ENCODE measurements around the gene CTDP1.

The CTDP1 gene

GRCh38 chr18:79644006-79644665 is 35.5 kb upstream of the CTDP1 start:
- peak; percentile 42 for DNase-seq (ENCODE audit: low read depth, low spot score)

DNA sequence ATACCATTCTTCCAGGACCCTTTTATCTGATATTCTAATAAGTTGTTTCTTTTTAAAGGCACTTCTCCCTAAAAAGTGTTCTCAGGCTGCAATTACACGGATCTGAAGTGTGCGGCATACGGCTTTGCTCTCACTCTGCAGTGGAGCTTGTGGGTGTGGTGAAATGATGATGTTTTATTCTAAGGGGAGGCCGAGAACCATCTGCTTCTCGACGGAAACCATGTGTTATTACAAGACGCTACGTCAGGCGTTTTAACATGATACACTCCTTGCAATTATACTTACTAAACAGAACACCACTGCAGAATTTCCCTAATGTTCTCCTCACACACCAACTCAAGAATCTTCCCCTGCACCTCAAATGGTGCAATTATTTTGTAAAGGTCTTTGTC is 34.9 kb upstream of the CTDP1 start:
- DNase-seq (ENCODE audit: low read depth, low spot score): no peak

GRCh38 chr18:79645291-79645983 is 34.2 kb upstream of the CTDP1 start:
- no peak for DNase-seq (ENCODE audit: low read depth, low spot score)

GRCh38 chr18:79647307-79647706 is 32.3 kb upstream of the CTDP1 start:
- DNase-seq (ENCODE audit: low read depth, low spot score): no peak

- DNase-seq (ENCODE audit: low read depth, low spot score): no peak
Observed at GRCh38 chr18:79650959-79651358, 28.6 kb upstream of the CTDP1 start.

- no peak for DNase-seq (ENCODE audit: low read depth, low spot score)
Observed at GRCh38 chr18:79657342-79657996, 22.1 kb upstream of the CTDP1 start.

- DNase-seq (ENCODE audit: low read depth, low spot score): no peak
Observed at GRCh38 chr18:79658366-79658765, 21.2 kb upstream of the CTDP1 start.

- no peak for DNase-seq (ENCODE audit: low read depth, low spot score)
Observed at GRCh38 chr18:79659733-79660132, 19.9 kb upstream of the CTDP1 start.

DNA sequence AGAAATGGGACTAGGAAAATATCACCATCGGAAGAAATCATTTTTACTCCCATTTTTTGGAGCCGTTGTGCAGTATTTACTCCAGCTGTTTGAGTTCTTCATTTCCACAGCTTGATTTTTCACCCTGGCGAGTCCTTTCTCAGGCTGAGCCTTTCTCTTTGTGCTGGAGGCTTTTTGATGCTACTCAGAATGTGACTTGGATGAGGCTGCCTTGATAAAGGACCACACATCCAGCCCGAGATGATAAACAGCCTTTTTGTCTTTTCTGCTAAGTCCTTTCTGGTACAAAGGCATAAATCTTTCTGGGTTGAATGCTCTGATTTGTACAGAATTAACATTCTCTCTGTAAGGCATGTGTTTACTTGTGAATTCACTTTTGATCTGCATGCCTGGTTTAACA is 17.6 kb upstream of the CTDP1 start:
- DNase-seq (ENCODE audit: low read depth, low spot score): no peak

DNA sequence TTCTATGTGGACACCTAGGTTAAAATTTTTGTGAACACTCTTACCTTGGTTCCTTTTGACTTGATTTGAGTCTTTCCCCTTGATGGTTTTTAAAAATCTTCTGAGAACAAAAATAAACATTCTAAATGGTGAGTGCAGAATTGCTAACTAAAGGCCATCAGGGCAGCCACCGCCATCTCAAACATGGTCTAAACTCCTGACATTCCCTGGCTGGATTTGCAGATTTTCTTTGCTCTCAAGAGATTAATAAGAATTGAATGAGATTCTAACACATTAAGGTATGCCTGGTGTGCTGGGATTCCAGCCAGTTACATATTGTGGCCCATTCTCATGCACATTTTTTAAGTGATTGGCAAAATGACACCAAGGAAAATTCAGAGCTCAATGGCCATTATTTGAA is 17.2 kb upstream of the CTDP1 start:
- no peak for DNase-seq (ENCODE audit: low read depth, low spot score)

DNA sequence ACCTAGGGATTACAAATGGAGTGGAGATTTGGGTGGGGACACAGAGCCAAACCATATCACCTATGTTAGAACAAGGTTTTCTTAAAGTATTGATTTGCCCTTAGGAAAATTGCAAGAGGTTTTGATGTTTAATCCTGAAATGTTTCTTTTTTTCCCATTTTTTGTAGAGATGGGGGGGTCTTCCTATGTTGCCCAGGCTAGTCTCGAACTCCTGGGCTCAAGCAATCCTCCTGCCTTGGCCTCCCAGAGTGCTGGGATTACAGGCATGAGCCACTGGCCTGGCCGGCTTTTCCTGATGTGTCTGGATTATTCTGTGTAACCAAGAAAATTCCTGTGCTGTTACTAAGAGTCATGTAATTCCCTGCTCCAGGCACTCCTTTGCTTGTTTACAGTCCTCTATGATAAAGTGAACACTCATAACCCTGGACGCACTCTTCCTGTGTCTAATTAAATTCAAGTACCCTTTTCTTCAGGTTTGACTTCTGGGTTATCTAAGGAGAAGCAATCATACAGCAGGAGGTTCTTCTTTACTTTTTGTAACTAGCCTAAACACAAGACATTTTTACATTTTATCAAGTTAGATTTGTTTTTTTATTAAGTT is 15.0 kb upstream of the CTDP1 start:
- DNase-seq (ENCODE audit: low read depth, low spot score): no peak

- DNase-seq (ENCODE audit: low read depth, low spot score): no peak
Observed at GRCh38 chr18:79668203-79668602, 11.4 kb upstream of the CTDP1 start.

DNA sequence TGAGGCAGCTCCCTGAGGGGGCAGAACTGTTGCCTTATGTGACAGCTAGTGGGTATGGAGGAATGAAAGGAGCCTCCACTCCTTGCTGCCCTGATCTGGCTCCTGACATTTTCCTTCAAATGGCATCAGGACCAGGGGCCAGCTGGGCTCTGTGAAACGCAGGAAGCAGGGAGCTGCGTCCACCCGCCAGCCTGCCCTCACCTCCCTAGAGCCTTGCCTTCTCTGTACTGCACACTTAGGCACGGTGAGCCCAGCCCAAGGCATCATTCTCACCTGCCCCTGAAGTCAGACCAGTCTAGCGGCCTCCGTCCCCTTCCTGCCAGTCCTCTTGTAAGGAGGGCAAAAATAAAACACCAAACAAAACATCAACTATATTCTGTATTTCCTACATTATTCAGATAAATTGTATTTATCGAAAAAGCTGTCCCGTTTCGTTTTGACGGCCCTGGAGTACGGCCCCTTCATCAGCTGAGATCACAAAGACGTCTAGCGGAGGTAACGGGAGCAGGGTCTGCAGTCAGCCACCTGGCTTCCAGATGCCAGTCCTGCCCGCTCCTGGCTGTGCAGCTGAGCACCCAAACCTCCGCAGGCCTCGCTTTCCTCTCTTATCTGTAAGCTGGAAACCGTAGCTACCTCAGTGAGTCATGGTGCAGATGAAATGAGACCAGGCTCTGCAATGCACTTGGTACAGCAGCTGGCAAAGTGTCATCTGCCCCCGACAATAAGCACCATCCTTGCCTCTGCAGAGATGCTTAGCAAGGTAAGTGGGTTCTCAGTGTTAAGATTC is 6.9 kb upstream of the CTDP1 start:
- no peak for DNase-seq (ENCODE audit: low read depth, low spot score)

DNA sequence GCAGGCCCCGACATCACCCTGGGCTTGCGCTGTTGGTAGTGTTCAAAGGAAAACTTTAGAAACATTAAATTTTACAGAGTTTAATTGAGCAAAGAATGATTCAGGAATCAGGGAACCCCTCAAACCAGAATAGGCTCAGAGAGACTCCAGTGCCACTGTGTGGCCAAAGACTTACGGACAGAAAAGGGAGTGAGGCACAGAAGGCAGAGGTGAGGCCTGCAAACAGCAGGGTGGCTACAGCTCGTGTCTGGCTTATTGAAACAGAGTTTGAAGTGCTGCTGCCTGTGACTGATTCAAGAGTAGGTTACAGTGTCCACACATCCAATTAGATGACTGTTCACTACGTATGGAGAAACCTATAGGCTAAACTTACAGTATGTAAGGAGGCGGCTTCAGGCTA is 2.4 kb upstream of the CTDP1 start:
- no peak for DNase-seq (ENCODE audit: low read depth, low spot score)

DNA sequence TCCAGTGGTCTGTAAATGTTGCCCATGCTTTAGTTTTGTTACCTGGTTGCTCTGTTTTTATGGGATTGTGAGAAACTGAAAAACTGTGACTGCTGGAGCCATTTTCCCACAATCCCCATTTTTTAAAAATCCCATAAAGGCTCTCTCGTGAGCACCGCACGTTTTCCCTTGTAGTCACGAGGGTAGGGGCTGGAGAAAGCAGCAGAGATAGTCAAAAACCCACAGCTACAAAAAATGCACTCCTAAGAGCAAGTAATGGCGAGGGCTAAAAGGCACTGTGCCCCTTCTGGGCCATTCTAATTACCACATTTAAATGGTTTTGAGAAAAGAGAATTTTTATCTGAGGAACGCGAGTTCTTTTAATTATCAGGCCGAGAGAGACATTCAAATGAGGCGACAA is 1.8 kb upstream of the CTDP1 start:
- DNase-seq (ENCODE audit: low read depth, low spot score): no peak

GRCh38 chr18:79678665-79679551 is 695 bp upstream of the CTDP1 start:
- peak; percentile 94 for DNase-seq (ENCODE audit: low read depth, low spot score)

DNA sequence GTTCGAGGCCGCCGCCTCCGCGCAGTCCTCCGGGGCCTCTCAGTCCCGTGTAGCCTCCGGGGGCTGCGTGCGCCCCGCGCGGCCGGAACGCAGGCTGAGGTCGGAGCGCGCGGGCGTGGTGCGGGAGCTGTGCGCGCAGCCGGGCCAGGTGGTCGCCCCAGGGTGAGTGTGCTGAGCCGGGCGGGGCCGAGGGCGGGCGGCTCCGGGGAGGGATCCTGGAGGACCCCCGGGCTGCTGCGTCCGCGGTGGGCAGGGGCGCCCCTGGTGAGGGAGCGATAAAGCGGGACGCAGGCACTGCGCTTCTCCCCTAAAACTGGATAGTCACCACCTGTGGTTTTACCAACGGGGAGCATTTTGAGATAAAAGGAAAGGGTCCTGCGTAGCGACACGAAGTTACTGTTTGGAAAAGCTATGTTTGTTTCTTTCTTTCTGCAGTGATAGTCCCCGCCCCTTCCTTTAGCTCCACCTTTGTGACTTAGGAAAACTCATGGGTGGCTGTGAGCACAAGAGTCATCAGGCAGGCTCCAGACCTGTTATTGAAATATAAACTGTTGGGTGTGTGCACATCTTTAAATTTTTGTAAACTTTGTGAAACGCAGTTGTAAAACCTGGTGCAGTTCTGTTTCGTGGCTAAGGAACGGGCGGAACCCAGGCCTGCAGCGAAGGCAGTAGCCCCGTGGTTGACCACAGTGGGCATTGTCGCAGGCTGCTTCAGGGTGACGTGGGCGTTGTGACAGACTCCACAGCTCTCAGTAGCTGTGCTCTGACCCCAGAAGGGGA is 687 bp downstream of the CTDP1 start:
- no peak for DNase-seq (ENCODE audit: low read depth, low spot score)

GRCh38 chr18:79680891-79681339 is 1.3 kb downstream of the CTDP1 start:
- no peak for DNase-seq (ENCODE audit: low read depth, low spot score)

DNA sequence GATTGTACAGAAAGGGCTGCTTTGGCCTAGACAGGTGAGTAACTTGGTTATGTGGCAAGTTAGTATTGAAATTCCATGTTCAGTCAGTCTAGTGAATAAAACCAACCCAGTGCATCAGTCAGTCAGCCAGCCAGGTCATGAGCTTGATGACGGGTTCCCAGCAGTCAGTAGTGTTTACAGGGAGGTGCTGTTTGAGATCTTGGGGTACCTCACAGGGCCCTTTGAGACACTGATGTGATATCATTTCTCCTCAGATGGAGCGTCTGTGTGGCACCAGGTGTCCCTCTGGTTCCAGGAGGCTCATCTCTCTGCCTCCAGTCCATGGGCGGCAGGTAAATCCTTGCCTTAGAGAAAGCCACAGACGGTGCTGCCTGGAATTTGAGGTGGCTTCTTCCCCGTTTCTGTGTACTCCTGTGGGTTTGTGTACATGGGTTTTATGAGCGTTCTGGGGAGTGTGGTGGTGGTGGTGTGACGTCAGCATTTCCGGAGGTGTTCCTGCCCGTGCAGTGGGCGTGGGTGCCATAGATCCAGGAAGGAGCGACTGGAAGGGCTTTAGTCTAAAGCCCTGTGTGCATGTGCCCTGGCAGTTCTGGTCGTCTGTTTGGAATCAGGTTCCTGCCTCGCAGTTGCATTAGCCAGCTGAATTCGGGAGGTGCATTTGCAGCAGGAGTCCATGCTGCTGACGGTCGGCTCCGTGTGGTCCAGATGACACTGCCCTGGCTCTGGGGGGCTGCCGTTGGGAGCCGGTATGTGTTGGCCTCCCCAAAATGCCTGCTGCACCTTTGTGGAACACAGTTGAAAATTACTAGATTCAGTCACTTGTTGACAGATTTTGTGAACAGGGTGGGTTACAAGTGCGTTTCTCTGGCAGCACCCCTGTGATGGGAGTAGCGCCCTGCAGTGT is 2.1 kb downstream of the CTDP1 start:
- no peak for DNase-seq (ENCODE audit: low read depth, low spot score)

Measured in activated naive CD8-positive, alpha-beta T cell treated with anti-CD3 and anti-CD28 coated beads, Interleukin-2, amount 50 U/mL, for 16 hours (primary cell).